Astrocyte (in vitro differentiated cells and primary cell): ENCODE data around the gene MEAK7. TPM values are rescaled to one million over a fixed set of nuclear protein-coding genes. Genes with fewer than 3 reads are reported as not detected.

Source experiments
- DNase-seq: peaks from one replicate; pipeline ENCODE4 v3.0.0-alpha.2; 2010; ENCODE audit warnings: low read depth
- FAIRE-seq: peaks from 2 replicates; lab custom pipeline; 2011; peaks lifted over from hg19 to GRCh38; lab: Jason Lieb, UNC
- H2AFZ ChIP-seq: 2 replicates; pipeline ENCODE4 v1.6.0; 2012; ENCODE audit warnings: low read depth, low read length, inconsistent platforms
- H3K27ac ChIP-seq: 2 replicates; pipeline ENCODE4 v1.5.1; 2011; ENCODE audit warnings: low read depth, low read length, inconsistent platforms
- H3K27me3 ChIP-seq: 2 replicates; pipeline ENCODE4 v1.6.0; 2011; ENCODE audit warnings: low read length, inconsistent platforms; ENCODE audit not compliant: insufficient read depth
- H3K36me3 ChIP-seq: 2 replicates; pipeline ENCODE4 v1.5.1; 2011; ENCODE audit warnings: low read length, inconsistent platforms; ENCODE audit not compliant: insufficient read depth
- H3K4me1 ChIP-seq: 2 replicates; pipeline ENCODE4 v1.5.1; 2011; ENCODE audit warnings: low read length, inconsistent platforms; ENCODE audit not compliant: insufficient read depth
- H3K4me2 ChIP-seq: 2 replicates; pipeline ENCODE4 v1.6.0; 2012; ENCODE audit warnings: low read length, inconsistent platforms
- H3K4me3 ChIP-seq: 2 replicates; pipeline ENCODE4 v1.5.1; 2011; ENCODE audit warnings: low read depth, mild to moderate bottlenecking, low read length, inconsistent platforms; ENCODE audit not compliant: insufficient read depth
- H3K79me2 ChIP-seq: 2 replicates; pipeline ENCODE4 v1.6.0; 2012; ENCODE audit warnings: mild to moderate bottlenecking, low read length, inconsistent platforms; ENCODE audit not compliant: insufficient read depth
- H3K9ac ChIP-seq: 2 replicates; pipeline ENCODE4 v1.6.0; 2012; ENCODE audit warnings: mild to moderate bottlenecking, low read length, inconsistent platforms
- H3K9me3 ChIP-seq: 2 replicates; pipeline ENCODE4 v1.5.1; 2012; ENCODE audit warnings: low read depth, mild to moderate bottlenecking, low read length, inconsistent platforms; ENCODE audit not compliant: insufficient read depth
- H4K20me1 ChIP-seq: 2 replicates; pipeline ENCODE4 v1.6.0; 2012; ENCODE audit warnings: low read length, inconsistent platforms; ENCODE audit not compliant: insufficient read depth
- H3K27ac Mint-ChIP-seq: one replicate; pipeline ENCODE4 v1.8.0; 2021; ENCODE audit warnings: mild to moderate bottlenecking, mixed read lengths; ENCODE audit not compliant: unreplicated experiment
- H3K27me3 Mint-ChIP-seq: one replicate; pipeline ENCODE4 v1.8.0; 2021; ENCODE audit warnings: low read depth, mixed read lengths; ENCODE audit not compliant: unreplicated experiment
- H3K36me3 Mint-ChIP-seq: one replicate; pipeline ENCODE4 v1.8.0; 2021; ENCODE audit warnings: low read depth, mixed read lengths; ENCODE audit not compliant: unreplicated experiment
- H3K4me1 Mint-ChIP-seq: one replicate; pipeline ENCODE4 v1.8.0; 2021; ENCODE audit warnings: low read depth, mixed read lengths; ENCODE audit not compliant: unreplicated experiment
- H3K4me3 Mint-ChIP-seq: one replicate; pipeline ENCODE4 v1.8.0; 2021; ENCODE audit warnings: mild to moderate bottlenecking, moderate library complexity, mixed read lengths; ENCODE audit not compliant: unreplicated experiment
- H3K9me3 Mint-ChIP-seq: one replicate; pipeline ENCODE4 v1.8.0; 2021; ENCODE audit warnings: mild to moderate bottlenecking, mixed read lengths; ENCODE audit not compliant: unreplicated experiment
- EZH2 ChIP-seq: IDR thresholded peaks from 2 replicates; pipeline ENCODE4 v1.6.1; 2012; ENCODE audit warnings: mild to moderate bottlenecking, low read length, inconsistent platforms; ENCODE audit not compliant: insufficient read depth
- total RNA-seq: library from RNA; stranded (reverse); gene quantifications from 2 replicates; pipeline ENCODE4 v1.2.1, GENCODE V29; 2021
- TF ChIP-seq, protein P1 (sequence below): IDR thresholded peaks from 2 replicates; pipeline ENCODE4 v1.5.1; 2011; ENCODE audit warnings: low read depth, mild to moderate bottlenecking, inconsistent platforms, low read length, moderate library complexity; ENCODE audit not compliant: insufficient read depth

MEAK7 gene
- total RNA-seq, 1 donor from 2014 or later, result 41.3 TPM

DNA sequence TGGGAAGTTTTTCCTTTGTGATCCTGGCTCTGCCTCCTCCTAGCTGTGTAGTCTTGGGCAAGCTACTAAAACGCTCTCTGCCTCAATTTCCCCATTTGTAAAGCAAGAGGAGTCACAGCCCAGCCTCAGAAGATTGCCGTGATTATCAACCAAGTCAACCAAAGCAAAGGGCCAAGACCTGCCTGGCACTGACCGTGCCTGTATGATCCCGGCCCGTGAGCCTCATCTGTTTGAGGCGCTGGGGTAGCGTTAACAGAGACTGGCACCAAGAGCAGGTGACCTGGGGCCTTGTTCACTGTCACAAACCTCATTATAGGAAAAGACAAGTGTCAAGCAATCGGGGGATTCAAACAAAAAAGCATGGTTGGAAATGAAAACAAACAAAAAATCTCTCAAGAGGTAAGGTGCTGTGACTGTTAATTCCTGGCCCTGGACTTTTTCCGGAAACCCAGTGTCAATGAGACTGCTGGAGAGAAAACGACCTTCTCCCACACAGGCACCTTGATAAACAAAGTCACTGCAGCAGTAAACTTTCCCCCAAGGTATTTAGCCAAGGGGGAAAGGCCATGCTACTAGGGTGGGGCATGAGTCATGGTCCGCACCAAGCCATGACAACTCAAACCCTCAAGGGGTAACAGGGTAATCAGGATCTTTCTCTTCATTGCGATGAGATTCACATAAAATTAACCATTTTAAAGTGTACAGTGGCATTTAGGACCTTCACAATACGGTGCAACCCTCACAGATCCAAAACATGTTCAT is 5.4 kb downstream of the MEAK7 start:
- DNase-seq, result no peak
- H3K4me3 Mint-ChIP-seq, result no peak overlapping the region
- H3K36me3 Mint-ChIP-seq, result peaks cover 37% of the 10 kb centered on the region

DNA sequence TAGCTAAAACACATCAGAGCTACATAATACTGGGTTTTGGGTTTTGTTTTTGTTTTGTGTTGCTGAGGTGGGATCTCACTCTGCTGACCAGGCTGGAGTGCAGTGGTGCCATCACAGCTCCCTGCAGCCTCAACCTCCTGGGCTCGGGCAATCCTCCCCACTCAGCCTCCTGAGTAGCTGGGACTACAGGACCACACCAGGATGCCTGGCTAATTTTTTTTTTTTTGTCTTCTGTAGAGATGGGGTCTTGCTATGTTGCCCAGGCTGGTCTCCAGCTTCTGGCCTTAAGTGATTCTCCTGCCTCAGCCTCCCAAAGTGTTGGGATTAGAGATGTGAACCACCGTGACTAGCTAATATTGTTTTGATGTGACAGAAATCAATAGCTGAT is 6.2 kb downstream of the MEAK7 start:
- H3K4me2 ChIP-seq, result no peak overlapping the region
- peaks cover 47% of the 10 kb centered on the region for H3K36me3 ChIP-seq
- H3K9ac ChIP-seq, result no peak overlapping the region
- Mint-ChIP-seq H3K4me1 (peaks cover 20% of the 10 kb centered on the region), H3K36me3 (peaks cover 42% of the 10 kb centered on the region), H3K9me3 (peaks cover 4% of the 10 kb centered on the region), H3K4me3 (no peak overlapping the region), H3K27ac (no peak overlapping the region), H3K27me3 (no peaks in the 10 kb centered on the region)
- H3K4me1 ChIP-seq, result peaks cover 28% of the 10 kb centered on the region
- H4K20me1 ChIP-seq, result peaks cover 14% of the 10 kb centered on the region
- H3K9me3 ChIP-seq, result no peaks in the 10 kb centered on the region
- no peak overlapping the region for H3K27ac ChIP-seq
- FAIRE-seq (no peak), DNase-seq (no peak)
- H3K79me2 ChIP-seq, result peaks cover 33% of the 10 kb centered on the region
- H3K27me3 ChIP-seq, result no peaks in the 10 kb centered on the region
- TF ChIP-seq, protein P1, sequence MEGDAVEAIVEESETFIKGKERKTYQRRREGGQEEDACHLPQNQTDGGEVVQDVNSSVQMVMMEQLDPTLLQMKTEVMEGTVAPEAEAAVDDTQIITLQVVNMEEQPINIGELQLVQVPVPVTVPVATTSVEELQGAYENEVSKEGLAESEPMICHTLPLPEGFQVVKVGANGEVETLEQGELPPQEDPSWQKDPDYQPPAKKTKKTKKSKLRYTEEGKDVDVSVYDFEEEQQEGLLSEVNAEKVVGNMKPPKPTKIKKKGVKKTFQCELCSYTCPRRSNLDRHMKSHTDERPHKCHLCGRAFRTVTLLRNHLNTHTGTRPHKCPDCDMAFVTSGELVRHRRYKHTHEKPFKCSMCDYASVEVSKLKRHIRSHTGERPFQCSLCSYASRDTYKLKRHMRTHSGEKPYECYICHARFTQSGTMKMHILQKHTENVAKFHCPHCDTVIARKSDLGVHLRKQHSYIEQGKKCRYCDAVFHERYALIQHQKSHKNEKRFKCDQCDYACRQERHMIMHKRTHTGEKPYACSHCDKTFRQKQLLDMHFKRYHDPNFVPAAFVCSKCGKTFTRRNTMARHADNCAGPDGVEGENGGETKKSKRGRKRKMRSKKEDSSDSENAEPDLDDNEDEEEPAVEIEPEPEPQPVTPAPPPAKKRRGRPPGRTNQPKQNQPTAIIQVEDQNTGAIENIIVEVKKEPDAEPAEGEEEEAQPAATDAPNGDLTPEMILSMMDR, result no peak
- no peak for TF ChIP-seq EZH2
- no peak overlapping the region for H2AFZ ChIP-seq
- no peak overlapping the region for H3K4me3 ChIP-seq

More for the DNA sequence above, 5.4 kb downstream of the MEAK7 start:
- no peak overlapping the region for H2AFZ ChIP-seq
- H3K4me1 ChIP-seq, result peaks cover 36% of the 10 kb centered on the region
- H3K27ac ChIP-seq, result no peak overlapping the region
- H3K4me3 ChIP-seq, result no peak overlapping the region
- no peak overlapping the region for H3K27ac Mint-ChIP-seq
- peaks cover 14% of the 10 kb centered on the region for H4K20me1 ChIP-seq
- peaks cover 2% of the 10 kb centered on the region for H3K9me3 Mint-ChIP-seq
- FAIRE-seq, result no peak
- H3K27me3 Mint-ChIP-seq, result no peaks in the 10 kb centered on the region
- H3K9ac ChIP-seq, result no peak overlapping the region
- no peaks in the 10 kb centered on the region for H3K27me3 ChIP-seq
- H3K4me1 Mint-ChIP-seq, result peaks cover 23% of the 10 kb centered on the region
- peaks cover 39% of the 10 kb centered on the region for H3K36me3 ChIP-seq
- no peak for TF ChIP-seq EZH2
- TF ChIP-seq, protein P1, result no peak
- peaks cover 41% of the 10 kb centered on the region for H3K79me2 ChIP-seq
- H3K4me2 ChIP-seq, result no peak overlapping the region
- no peaks in the 10 kb centered on the region for H3K9me3 ChIP-seq
